Keratinocyte (primary cell): Measurements from ENCODE around the gene ARNT2.

Source experiments
- CTCF ChIP-seq, 3 experiments: IDR thresholded peaks in 1 of 3; conservative IDR thresholded peaks in 1 of 3; optimal IDR thresholded peaks in 1 of 3; 2 replicates in 2 of 3; 3 replicates in 1 of 3; pipeline versions ENCODE3 to v1.5.1; 2011; ENCODE audit warnings: low read length in 3 of 3, mild to moderate bottlenecking in 3 of 3, moderate library complexity in 2 of 3, control low read depth in 1 of 3, inconsistent platforms in 1 of 3; ENCODE audit not compliant: insufficient read depth in 2 of 3; ENCODE audit errors: extremely low read depth in 1 of 3
- EZH2 ChIP-seq: IDR thresholded peaks from one replicate; pipeline ENCODE4 v1.6.1; 2012; ENCODE audit warnings: inconsistent platforms, mild to moderate bottlenecking, low read length, moderate library complexity

GRCh38 chr15:80545078-80545477 is 140.9 kb downstream of the ARNT2 start:
- TF ChIP-seq EZH2 (no peak), CTCF (optimal IDR thresholded peaks at IDR 0.05 in 1 of 3, IDR thresholded peaks at IDR 0.05 in 1 of 3, conservative IDR thresholded peaks at IDR 0.05 in 1 of 3; ENCODE audit: extremely low read depth in 1 of 3, insufficient read depth in 2 of 3, low read length in 3 of 3) (no peak)
